ENCODE data around the gene ZNF792.
"Not testable (repeated sequence)": the region's sequence is repeated elsewhere in the genome, so short reads cannot be mapped to it uniquely, and the experiment has no call there.

Gene ZNF792

DNA sequence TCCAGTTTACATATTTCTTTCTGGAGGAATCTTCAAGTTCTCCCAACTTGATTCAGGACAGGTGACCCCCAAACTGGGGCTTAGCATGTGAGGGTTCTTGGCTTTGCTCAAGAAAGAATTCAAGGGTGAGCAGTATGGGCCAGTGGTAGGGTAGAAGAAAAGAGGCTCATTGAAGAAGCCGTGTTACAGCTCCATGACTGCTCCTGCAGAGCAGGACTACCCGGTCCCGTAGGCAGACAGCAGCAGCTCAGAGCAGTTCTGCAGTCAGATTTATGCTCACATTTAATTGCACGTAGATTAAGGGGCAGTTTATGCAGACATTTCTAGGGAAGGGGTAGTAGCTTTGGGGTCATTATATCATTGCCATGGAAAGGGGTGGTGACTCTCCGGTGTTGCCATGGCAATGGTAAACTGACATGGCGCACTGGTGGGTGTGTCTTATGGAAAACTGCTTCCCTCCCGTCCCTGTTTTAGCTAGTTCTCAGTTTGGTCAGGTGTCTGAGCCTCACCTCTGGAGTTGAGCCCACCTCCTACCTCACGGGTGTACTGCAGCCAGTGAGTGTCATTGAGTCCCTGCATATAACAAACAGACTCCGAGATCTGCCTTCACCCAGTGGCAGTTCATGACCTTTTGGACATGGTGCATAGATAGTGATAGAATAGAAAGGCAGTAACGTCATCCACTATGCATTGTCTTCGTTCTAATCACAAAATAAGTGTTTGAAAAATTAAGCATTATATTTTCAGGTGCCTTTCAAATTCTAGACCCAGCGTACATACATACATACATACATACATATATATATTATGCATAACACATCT, 16.0 kb upstream of the ZNF792 start:
- no peak overlapping the region for H3K4me3 ChIP-seq (ENCODE audit: low read depth, low read length)
- DNase-seq (ENCODE audit: low read depth) = no peak
- TF ChIP-seq, protein P1, sequence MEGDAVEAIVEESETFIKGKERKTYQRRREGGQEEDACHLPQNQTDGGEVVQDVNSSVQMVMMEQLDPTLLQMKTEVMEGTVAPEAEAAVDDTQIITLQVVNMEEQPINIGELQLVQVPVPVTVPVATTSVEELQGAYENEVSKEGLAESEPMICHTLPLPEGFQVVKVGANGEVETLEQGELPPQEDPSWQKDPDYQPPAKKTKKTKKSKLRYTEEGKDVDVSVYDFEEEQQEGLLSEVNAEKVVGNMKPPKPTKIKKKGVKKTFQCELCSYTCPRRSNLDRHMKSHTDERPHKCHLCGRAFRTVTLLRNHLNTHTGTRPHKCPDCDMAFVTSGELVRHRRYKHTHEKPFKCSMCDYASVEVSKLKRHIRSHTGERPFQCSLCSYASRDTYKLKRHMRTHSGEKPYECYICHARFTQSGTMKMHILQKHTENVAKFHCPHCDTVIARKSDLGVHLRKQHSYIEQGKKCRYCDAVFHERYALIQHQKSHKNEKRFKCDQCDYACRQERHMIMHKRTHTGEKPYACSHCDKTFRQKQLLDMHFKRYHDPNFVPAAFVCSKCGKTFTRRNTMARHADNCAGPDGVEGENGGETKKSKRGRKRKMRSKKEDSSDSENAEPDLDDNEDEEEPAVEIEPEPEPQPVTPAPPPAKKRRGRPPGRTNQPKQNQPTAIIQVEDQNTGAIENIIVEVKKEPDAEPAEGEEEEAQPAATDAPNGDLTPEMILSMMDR (IDR thresholded peaks at IDR 0.05; ENCODE audit: control insufficient read depth, extremely low read depth, insufficient read depth) = no peak

DNA sequence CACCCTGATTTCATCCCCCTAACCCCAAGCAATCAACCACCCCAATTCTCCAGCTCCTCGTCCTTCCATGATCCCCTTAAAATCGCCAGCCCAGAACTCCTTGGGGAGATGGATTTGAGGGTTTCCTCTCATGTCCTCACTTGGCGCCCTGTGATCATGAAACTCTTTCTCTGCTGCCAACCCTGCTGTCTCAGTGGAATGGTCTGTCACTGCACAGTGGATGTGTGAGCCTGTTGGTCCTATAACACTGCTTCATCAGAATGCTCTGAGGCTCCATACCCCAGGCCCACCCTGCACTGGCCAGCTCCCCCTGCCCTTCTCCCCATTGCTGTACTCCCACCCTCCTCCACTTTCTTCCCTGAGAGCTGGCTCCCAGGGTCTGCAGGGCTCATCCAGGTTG, 12.6 kb upstream of the ZNF792 start:
- DNase-seq (ENCODE audit: low read depth) = no peak
- TF ChIP-seq, protein P1 (IDR thresholded peaks at IDR 0.05; ENCODE audit: control insufficient read depth, extremely low read depth, insufficient read depth) = no peak
- no peak overlapping the region for H3K4me3 ChIP-seq (ENCODE audit: low read depth, low read length)

DNA sequence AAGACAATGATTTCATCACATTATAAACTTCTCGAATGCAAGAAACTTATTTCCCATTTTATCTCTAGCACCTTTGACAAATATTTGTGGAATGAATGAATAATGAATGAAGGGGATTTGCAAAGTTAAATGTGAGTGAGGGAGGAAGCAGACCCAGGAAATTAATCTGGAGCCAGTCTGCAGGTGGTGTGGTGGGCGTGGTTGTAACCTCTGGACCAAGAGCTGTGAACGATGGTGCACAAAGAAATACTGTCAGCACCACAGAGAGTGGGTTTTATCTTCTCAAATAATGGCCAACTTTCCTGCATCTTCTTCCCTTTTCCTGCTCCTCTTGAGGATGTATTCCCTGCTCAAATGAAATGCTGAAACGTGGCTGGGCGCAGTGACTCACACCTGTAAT, 11.0 kb upstream of the ZNF792 start:
- DNase-seq (ENCODE audit: low read depth) = no peak

DNA sequence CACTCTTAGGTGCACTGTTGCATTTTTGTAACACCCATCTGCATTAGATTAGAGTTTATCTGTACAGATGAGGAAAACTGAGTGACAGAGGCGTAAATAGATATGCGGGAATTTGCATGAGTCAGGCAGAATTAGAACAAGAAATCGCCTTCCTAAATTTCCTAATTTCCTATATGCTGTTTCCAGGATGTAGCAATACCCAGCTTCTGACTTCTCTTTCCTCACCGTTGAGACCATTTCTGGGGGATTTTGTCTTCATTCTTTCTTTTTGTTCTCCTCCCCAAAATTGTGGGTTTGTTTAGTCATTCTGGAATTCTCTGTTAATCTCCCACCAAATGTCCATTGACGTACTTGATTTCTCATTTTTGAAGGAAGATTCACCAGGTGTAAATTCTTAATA, 10.6 kb upstream of the ZNF792 start:
- TF ChIP-seq, protein P1 (IDR thresholded peaks at IDR 0.05; ENCODE audit: control insufficient read depth, extremely low read depth, insufficient read depth) = no peak
- no peak for DNase-seq (ENCODE audit: low read depth)
- no peak overlapping the region for H3K4me3 ChIP-seq (ENCODE audit: low read depth, low read length)

More for the DNA sequence above, 11.0 kb upstream of the ZNF792 start:
- no peak overlapping the region for H3K4me3 ChIP-seq (ENCODE audit: low read depth, low read length)
- TF ChIP-seq, protein P1 (IDR thresholded peaks at IDR 0.05; ENCODE audit: control insufficient read depth, extremely low read depth, insufficient read depth) = no peak

DNA sequence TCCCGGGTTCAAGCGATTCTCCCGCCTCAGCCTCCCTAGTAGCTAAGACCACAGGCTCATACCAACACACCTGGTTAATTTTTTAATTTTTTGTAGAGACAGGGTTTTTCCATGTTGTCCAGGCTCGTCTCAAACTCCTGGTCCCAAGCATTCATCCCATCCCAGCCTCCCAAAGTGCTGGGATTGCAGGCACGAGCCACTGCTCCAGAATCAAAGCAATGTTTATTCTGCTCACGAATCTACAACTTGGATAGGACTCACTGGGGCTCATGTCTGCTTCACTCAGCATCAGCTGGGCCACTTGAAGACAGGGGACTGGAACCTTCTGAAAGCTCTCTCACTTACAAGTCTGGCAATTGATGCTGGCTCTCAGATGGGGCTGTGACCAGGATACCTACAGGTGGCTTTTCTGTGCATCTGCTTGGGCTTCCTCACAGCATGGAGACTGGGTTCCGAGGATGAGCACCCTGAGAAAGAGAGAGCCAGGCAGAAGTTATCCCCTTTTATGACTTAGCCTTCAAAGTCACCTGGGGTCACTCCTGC, 8.2 kb upstream of the ZNF792 start:
- no peak for DNase-seq (ENCODE audit: low read depth)
- H3K4me3 ChIP-seq (ENCODE audit: low read depth, low read length) = no peak overlapping the region
- TF ChIP-seq, protein P1 (IDR thresholded peaks at IDR 0.05; ENCODE audit: control insufficient read depth, extremely low read depth, insufficient read depth) = no peak

DNA sequence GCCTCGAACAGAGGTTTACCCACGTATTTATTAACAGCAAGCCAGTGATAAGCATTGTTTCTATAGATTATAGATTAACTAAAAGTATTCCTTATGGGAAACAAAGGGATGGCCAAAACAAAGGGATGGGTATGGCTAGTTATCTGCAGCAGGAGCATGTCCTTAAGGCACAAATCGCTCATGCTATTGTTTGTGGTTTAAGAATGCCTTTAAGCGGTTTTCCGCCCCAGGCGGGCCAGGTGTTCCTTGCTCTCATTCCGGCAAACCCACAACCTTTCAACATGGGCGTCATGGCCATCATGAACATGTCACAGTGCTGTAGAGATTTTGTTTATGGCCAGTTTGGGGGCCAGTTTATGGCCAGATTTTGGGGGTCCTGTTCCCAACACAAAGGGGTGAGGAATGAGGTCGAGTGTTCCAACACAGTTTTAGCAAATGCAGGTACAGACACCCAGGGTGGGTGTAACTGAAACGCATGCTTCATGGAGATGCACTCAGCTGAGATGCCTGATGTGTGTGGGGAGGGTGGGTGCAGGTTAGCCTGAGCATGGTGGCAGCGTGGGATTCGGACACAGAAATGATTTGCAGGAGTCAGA, 6.3 kb upstream of the ZNF792 start:
- not testable (repeated sequence) for DNase-seq (ENCODE audit: low read depth); H3K4me3 ChIP-seq (ENCODE audit: low read depth, low read length)

DNA sequence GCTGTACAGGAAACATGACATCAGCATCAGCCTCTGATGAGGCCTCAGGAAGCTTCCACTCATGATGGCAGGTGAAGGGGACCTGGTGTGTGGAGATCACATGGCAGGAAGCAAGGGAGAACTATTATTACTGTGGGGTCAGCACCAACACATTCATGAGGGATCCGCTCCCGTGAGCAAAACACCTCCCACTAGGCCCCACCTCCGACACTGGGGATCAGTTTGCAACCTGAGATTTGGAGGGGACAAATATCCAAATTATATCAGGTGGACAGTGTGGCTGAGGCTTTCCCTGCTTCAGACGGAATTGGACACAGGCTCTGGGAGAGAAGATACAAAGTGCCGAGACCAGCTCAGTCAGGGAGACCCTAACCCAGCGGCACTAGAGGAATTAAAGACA, 5.7 kb upstream of the ZNF792 start:
- H3K4me3 ChIP-seq (ENCODE audit: low read depth, low read length) = no peak overlapping the region
- DNase-seq (ENCODE audit: low read depth) = no peak
- TF ChIP-seq, protein P1 (IDR thresholded peaks at IDR 0.05; ENCODE audit: control insufficient read depth, extremely low read depth, insufficient read depth) = no peak
